GM18511 (cell line): Measurements from ENCODE around the gene COL27A1.
"Not testable (repeated sequence)": the region's sequence is repeated elsewhere in the genome, so short reads cannot be mapped to it uniquely, and the experiment has no call there.

ENCODE experiments used
- ATAC-seq: cut with Tn5 transposase; IDR thresholded peaks from one replicate; pipeline ENCODE4 v1.9.1; 2021; ENCODE audit warnings: mild to moderate bottlenecking, moderate library complexity; ENCODE audit not compliant: unreplicated experiment

The COL27A1 gene

DNA sequence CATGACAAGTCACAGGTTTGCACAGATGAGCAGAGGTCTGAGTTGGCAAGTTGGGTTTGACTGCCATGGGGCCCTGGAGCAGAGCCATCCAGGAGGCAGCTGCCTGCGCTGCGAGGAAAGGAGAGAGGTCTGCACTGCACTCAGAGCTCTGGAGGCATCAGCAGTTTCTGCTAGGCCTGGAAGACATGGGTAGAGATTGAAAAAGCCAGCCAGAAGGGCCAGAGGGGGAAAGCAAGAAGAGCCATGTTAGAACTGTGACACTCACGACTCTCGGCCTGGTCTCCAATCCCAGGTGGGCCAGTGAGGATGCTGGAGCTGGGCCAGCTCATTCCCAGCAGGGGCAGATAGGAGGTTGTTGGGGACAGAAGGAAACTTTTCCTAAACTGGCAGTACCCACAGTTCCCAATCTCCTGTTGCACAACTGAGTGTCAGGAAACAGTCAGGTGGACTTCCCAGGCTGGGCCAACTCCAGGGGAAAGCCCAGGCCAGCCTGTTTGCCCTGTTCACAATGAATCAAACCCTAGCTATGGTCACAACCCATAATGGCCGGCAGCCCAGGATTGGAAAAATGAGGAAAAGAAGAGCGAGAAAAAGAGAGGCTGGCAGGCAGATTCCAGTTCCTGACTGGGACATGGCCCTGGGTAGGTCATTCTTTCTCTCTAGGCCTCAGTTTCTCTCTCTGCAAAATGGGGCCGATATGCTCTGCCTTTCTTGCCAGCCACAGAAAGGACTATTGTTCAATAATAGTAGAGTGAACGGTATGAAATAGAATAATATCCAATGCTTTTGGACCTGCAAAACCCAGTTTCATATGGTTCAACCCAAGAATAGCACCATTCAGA is 159.8 kb downstream of the COL27A1 start:
- no peak for ATAC-seq

DNA sequence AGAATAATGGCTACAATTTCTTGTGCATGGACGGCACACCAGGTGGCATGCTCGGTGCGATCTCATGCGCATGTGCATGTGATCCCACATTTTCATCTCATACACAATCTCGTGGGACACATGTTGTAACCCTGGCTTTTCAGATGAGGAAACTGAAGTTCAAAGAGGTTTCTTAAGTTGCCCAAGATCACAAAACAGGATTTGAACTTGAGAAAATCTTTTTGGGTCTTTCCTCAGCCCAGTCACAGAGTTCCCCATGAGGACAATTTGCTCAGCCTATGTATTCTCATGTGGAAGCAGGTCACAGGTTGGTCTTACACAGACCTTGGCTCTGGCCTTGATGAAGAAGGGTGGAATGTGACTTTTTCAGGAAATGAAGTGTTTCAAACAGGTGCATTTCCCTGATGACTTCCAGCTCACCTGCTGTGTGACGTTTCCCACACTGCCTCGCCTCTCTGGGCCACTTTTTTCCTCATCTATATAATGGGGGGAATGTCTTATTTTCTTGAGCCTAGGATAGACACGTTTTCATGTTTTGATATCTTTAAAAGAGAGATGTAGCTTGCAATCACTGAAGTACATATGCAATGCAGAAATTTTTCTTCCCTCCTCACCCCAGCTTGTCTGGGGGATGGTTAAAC is 160.5 kb downstream of the COL27A1 start:
- ATAC-seq = no peak

DNA sequence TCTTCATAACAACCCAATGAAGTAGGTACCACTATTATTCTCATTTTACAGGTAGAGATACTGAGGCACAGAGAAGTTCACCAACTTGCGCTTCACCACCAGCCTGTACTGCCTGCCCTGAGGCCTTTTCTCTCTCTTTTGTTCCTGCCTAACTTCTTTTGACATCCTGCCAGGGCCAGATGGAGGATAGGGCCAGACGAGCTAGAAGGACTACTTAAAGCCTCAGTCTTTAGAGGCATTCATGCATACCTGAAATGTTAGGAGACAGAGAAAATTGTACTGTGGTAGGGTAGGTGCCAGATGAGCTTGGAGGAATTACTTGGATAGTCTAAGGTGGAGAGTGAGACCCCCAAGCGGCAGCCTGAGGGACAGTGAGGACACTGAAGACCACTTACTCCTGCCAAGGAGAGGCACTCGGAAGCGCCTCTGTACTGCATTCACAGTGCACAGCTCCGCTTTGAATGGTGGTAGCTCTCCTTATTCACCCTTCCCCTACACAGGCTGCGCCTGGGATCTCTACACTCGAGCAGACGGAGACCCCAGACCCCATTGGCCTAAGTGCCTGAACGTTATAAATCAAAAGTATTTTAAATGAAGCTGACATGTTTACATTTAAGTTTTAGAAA is 161.4 kb downstream of the COL27A1 start:
- no peak for ATAC-seq

DNA sequence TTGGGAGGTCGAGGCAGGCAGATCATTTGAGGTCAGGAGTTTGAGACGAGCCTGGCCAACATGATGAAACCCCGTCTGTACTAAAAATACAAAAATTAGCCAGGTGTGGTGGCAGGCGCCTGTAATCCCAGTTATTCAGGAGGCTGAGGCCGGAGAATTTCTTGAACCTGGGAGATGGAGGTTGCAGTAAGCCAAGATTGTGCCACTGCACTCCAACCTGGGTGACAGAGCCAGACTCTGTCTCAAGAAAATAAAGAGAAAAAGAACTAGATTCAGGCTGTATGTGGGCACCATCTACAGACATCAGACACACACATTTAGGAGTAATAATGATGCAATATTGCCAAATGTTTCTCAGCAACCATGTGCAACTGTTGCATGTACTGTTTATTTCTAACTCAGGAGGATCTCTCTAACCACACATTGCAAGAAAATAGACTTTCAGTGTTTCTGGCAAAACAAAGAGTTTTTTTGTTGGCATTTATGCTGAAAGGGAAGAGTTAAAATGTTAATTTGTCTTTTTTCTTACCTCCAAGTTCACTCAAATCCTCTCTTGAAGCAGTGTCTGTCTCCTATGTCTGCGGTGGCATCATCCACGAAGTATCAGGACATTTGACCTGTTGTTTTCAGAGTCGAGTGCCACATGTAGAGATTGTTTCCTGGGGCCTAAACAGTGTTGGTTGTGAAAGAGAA is 162.5 kb downstream of the COL27A1 start:
- no peak for ATAC-seq

DNA sequence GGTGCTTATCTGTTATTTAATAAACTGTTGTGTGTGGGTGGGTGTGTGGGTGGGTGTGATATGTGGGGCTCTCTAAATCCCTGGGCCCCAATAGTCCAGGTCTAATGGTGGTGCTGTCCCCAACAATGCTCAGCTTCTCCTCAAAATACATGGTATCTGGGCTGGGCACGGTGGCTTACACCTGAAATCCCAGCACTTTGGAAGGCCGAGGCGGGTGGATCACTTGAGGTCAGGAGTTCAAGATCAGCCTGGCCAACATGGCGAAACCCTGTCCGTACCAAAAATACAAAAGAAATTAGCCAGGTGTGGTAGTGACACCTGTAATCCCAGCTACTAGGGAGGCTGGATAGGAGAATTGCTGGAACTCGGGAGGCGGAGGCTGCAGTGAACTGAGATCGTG is 163.1 kb downstream of the COL27A1 start:
- no peak for ATAC-seq

DNA sequence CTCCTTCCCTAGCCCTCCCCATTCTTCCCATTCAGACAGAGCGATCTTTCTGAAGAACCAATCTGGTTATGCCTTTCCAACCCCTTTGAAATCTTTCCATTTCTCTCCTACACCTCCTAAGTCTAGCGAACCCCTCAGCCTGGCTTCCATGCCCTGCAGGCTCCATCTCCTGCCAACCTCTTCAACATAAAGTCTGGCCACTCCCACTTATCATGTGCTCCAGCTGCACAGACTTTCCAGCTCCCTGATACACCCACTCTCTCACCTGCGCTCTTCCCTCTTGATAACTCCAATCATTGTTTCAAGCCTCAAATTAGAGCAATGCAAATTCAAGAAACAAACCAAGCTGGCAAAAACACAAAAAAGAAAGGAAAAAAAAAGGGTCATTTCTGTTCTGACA is 163.8 kb downstream of the COL27A1 start:
- ATAC-seq = no peak

DNA sequence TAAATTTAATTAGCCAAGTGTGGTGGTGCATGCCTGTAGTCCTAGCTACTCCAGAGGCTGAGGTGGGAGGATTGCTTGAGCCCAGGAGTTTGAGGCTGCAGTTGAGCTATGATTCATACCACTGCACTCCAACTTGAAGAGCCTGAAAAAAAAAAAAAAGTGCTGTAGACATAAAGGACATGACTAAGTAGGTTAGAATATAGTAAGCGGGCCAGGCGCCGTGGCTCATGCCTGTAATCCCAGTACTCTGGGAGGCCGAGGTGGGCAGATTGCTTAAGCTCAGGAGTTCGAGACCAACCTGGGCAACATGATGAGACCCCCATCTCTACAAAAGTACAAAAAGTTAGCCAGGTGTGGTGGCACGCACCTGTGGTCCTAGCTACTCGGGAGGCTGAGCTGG is 165.4 kb downstream of the COL27A1 start:
- not testable (repeated sequence) for ATAC-seq

DNA sequence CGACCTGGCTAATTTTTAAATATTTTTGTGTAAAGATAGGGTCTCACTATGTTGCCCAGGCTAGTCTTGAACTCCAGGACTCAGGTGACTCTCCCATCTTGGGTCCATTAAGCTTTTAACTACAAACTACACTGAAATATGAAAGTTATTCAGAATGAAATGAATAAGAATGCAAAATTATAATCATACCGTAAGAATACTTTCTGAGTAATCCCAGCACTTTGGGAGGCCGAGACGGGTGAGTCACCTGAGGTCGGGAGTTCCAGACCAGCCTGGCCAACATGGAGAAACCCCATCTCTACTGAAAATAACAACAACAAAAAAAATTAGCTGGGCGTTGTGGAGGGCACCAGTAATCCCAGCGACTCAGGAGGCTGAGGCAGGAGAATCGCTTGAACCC is 166.4 kb downstream of the COL27A1 start:
- ATAC-seq = no peak

DNA sequence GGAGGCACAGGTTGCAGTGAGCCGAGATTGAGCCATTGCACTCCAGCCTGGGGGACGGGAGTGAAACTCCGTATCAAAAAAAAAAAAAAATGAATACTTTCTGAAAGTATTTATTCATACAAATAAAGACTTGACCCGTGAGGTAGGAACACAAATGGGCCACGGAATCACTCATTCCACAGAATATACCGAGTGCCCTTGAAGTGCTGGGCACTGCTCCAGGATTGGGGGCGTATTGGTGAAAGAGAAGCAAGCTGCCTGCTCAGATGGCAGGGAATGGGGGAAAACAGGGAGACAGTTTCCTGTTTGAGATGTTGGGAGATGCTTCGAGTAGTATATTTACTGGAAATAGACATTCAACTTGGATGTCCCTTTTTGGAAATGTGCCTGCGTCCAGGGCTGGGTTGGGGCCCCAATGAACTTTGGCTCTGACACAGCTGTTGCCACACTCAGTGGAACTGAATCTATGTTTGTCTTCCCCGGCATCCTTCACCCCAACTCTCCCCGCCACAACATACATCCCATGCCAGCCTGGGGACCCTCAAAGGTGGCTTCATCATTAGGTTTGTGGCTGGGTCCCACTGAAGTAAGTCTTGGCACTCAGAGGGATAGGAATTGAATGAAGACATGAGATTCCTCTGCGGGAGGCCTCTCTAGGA is 167.0 kb downstream of the COL27A1 start:
- ATAC-seq = not testable (repeated sequence)

DNA sequence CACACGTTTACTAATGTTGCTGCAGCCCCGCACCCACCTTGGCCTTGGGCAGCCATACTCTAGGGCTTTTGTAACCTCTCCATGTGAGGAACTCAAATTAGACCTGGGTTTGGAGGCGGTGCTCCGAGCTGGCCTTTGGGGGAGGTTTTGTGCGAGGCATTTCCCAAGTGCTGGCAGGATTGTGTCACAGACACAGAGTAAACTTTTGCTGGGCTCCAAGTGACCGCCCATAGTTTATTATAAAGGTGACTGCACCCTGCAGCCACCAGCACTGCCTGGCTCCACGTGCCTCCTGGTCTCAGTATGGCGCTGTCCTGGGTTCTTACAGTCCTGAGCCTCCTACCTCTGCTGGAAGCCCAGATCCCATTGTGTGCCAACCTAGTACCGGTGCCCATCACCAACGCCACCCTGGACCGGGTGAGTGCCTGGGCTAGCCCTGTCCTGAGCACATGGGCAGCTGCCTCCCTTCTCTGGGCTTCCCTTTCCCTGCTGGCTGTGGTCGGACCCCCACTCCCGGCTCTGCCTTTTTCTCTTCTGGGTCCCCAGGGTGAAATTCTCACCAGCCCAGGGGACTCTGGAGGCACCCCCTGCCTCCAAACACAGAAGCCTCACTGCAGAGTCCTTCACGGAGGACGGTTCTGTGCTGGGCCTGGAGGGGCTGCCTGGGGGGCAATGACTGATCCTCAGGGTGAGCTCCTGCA is 167.6 kb downstream of the COL27A1 start, which contains the start of gene ORM1:
Gene ORM1 (plus strand): TSS at position 268 of the 701 bp plus-strand sequence. CDS start 36 bp downstream, at position 304.
- not testable (repeated sequence) for ATAC-seq

DNA sequence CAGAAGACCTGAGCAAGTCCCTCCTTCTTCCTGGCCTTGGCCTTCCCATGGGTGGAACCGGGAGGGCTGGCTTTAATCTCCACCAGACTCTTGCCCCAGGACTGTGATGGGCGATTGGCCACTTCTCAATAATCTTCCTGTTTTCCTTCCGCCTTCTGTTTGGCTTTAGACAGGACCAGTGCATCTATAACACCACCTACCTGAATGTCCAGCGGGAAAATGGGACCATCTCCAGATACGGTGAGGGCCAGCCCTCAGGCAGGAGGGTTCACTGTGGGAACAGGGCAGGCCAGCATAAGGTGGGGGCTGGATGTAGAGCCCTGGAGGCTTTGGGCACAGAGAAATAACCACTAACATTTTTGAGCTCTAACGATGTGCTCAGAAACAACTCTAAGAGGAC is 168.5 kb downstream of the COL27A1 start:
- ATAC-seq = not testable (repeated sequence)

DNA sequence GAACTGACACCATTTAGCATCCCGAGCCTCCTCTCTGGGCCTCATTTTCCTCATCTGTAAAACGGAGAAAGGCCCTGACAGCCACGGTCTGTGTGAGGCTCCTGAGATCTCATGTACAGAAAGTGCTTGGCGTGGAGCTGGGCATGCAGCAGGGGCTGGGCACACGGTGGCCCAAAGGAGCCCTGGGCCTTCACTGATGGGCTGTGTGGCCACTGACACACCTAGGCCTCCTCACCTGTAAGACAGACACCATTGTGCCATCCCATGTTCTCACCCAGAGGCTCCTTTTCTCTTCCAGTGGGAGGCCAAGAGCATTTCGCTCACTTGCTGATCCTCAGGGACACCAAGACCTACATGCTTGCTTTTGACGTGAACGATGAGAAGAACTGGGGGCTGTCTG is 169.2 kb downstream of the COL27A1 start:
- no peak for ATAC-seq

DNA sequence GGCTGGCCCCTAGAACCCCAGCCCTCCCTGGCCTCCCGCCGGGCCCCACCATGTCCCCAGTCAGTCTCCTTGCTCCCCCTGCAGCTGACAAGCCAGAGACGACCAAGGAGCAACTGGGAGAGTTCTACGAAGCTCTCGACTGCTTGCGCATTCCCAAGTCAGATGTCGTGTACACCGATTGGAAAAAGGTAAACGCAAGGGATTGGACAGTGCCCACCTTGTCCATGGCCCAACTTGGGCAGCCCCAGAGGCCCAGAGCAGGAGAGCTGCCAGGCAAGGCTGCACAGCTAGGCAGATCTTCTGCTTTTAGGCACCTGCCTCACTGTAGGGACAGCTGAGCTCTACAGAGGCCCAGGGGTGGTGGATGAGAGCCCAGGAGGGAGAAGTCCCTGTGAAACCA is 169.6 kb downstream of the COL27A1 start:
- ATAC-seq = not testable (repeated sequence)

DNA sequence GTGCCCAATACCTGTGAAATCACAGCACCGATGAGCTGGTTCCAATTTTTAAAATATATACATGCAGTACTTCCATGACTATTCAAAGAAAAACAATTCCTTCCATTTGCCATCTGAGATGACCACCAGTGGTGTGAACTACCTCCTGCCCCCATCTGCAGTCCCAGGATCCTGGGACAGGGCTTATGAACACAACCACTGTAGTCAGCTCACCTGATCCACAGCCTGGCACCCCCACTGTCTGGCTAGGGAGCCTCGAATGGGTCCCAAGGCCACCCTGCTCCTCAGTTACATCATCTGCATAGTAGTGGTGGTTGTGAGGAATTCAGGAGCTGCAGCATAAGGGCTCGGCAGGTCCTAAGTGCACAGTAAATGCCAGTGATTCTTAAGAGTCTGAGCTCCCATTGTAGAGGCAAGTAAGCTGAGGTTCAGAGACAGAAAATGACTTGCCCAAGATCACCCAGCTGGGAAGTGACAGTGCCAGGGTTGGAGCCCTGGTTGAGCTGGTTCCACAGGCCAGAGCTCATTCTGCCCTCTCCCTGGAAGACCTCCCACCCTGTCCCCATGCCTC is 170.4 kb downstream of the COL27A1 start:
- not testable (repeated sequence) for ATAC-seq

DNA sequence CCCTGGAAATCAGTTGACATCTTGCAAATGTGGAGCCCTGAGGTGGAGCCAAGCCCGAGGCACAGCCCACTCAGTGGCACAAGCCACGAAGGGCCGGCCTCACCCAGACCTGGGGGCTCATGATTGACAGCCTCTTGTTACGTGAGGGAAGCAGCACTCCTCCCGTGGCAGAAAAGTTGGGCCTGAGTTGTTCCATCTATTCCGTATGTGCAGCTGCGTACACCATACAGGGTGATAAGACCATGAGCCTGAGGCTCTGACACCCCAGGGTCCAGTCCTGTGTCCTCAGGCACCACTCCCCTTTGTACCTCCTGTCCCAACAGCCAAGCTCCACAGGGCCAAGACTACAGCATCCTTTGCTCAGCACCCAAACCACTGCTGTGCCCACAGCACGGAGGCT is 172.4 kb downstream of the COL27A1 start:
- no peak for ATAC-seq

DNA sequence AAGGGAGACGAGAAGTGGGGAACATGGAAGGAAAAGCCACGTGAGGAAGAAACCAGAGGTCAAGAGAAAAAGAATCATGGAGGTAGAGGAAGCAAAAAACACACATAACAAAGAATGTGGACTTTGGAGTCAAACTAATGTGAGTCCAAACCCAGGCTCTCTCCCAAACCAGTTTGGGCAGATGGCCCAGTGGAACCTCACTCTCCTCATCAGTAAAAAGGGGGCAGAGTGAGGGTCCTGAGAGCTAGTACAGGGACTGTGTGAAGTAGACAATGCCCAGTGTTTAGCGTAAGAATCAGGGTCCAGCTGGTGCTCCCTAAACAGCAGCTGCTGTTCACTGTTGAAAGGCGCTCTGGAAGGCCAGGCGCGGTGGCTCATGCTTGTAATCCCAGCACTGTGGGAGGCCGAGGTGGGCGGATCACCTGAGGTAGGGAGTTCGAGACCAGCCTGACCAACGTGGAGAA is 173.1 kb downstream of the COL27A1 start:
- not testable (repeated sequence) for ATAC-seq

DNA sequence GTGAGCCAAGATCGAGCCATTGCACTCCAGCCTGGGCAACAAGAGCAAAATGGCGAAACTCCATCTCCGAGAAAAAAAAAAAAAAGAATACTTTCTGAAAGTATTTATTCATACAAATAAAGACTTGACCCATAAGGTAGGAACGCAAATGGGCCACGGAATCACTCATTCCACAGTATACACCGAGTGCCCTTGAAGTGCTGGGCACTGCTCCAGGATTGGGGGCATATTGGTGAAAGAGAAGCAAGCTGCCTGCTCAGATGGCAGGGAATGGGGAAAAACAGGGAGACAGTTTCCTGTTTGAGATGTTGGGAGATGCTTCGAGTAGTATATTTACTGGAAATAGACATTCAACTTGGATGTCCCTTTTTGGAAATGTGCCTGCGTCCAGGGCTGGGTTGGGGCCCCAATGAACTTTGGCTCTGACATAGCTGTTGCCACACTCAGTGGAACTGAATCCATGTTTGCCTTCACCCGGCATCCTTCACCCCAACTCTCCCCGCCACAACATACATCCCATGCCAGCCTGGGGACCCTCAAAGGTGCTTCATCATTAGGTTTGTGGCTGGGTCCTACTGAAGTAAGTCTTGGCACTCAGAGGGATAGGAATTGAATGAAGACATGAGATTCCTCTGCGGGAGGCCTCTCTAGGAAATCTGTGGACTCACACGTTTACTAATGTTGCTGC is 173.7 kb downstream of the COL27A1 start:
- ATAC-seq = not testable (repeated sequence)

DNA sequence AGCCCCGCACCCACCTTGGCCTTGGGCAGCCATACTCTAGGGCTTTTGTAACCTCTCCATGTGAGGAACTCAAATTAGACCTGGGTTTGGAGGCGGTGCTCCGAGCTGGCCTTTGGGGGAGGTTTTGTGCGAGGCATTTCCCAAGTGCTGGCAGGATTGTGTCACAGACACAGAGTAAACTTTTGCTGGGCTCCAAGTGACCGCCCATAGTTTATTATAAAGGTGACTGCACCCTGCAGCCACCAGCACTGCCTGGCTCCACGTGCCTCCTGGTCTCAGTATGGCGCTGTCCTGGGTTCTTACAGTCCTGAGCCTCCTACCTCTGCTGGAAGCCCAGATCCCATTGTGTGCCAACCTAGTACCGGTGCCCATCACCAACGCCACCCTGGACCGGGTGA is 174.3 kb downstream of the COL27A1 start, which contains the start of gene ORM2:
Gene ORM2 (plus strand): TSS at position 245 of the 398 bp plus-strand sequence. CDS start 36 bp downstream, at position 281.
- ATAC-seq = not testable (repeated sequence)

DNA sequence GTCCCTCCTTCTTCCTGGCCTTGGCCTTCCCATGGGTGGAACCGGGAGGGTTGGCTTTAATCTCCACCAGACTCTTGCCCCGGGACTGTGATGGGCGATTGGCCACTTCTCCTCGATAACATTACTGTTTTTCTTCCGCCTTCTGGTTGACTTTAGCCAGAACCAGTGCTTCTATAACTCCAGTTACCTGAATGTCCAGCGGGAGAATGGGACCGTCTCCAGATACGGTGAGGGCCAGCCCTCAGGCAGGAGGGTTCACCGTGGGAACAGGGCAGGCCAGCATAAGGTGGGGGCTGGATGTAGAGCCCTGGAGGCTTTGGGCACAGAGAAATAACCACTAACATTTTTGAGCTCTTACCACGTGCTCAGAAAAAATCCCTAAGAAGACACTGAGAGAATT is 175.3 kb downstream of the COL27A1 start:
- no peak for ATAC-seq
